ENCODE results near the gene OSER1. TPM values are rescaled to one million over a fixed set of nuclear protein-coding genes. Genes with fewer than 3 reads are reported as not detected.

OSER1 gene
- total RNA-seq, 1 experiment from 2014 or later = 79.7 TPM

GRCh38 chr20:44219170-44219730, 8.7 kb upstream of the OSER1 start:
- no TSS peak for BruUV-seq (replicated peaks)
- Histone ChIP-seq H3K36me3 (ENCODE audit: control insufficient read depth, insufficient read depth, low read length) (no peaks in the 10 kb centered on the region), H3K4me3 (ENCODE audit: low read depth, low read length) (no peak overlapping the region), H3K27me3 (replicated peaks; ENCODE audit: control insufficient read depth, insufficient read depth, low read length) (no peaks in the 10 kb centered on the region), H3K4me1 (peaks cover 57% of the 10 kb centered on the region), H3K9me3 (no peaks in the 10 kb centered on the region)
- DNase-seq = no peak
- TF ChIP-seq CTCF (IDR thresholded peaks at IDR 0.05; ENCODE audit: insufficient read depth in 1 of 2, low read depth in 1 of 2, low read length in 1 of 2, severe bottlenecking in 1 of 2, unreplicated experiment in 1 of 2) = no peak
- intact Hi-C loops (cut with micrococcal nuclease; ENCODE audit: unreplicated experiment) = loop anchor here (5.0 to 10.0 kb wide), 3 partner anchors 303 to 666 kb away; partner anchors contain the start of genes SERINC3 and YWHAB
- peak overlapping the region; percentile 16 for H3K4me3 Mint-ChIP-seq (ENCODE audit: unreplicated experiment)
- H3K36me3 Mint-ChIP-seq (ENCODE audit: insufficient read depth, unreplicated experiment) = peaks cover 7% of the 10 kb centered on the region
- no peaks in the 10 kb centered on the region for H3K9me3 Mint-ChIP-seq (ENCODE audit: unreplicated experiment)
- H3K4me1 Mint-ChIP-seq (ENCODE audit: low read depth, unreplicated experiment) = peaks cover 56% of the 10 kb centered on the region
- ChIA-PET CTCF (interaction anchor here (0.7 to 7.4 kb wide), 21 partner anchors 9 to 391 kb away, joined by 3 to 244 read pairs (median 4); partner anchors contain the start of genes FITM2, HNF4A, OSER1 and TTPAL), POLR2A (interaction anchor here (1.0 to 2.0 kb wide), 2 partner anchors 83 to 256 kb away, joined by 3 to 8 read pairs; partner anchors contain the start of gene TTPAL)
- H3K27ac Mint-ChIP-seq (ENCODE audit: unreplicated experiment) = peak overlapping the region; percentile 58
- H3K27me3 Mint-ChIP-seq (ENCODE audit: insufficient read depth, unreplicated experiment) = no peaks in the 10 kb centered on the region

DNA sequence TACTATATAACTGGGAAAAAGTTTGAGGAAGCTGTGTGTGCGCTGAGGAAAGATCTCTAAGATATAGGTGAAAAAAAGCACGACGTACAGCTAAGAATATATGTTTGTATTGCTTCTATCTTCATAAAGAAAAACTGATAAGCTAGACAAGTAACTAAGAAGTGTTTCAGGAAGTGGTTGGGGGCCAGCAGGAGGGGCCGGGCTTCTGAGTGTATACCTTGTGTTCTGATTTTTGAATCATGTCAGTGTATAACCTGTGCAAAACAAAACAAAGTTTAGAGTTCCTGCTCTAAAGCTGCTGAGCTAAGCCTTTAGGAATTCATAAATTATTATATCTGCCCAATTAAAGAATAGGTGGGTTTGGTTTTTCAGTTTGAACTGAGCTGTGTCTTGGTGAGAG, 7.9 kb upstream of the OSER1 start:
- Mint-ChIP-seq H3K9me3 (ENCODE audit: unreplicated experiment) (no peaks in the 10 kb centered on the region), H3K27me3 (ENCODE audit: insufficient read depth, unreplicated experiment) (no peaks in the 10 kb centered on the region), H3K27ac (ENCODE audit: unreplicated experiment) (no peak overlapping the region), H3K4me3 (ENCODE audit: unreplicated experiment) (no peak overlapping the region), H3K36me3 (ENCODE audit: insufficient read depth, unreplicated experiment) (peaks cover 7% of the 10 kb centered on the region), H3K4me1 (ENCODE audit: low read depth, unreplicated experiment) (peaks cover 54% of the 10 kb centered on the region)
- no peaks in the 10 kb centered on the region for H3K9me3 ChIP-seq
- DNase-seq = no peak
- CTCF ChIA-PET = interaction anchor here (0.7 to 7.4 kb wide), 23 partner anchors 8 to 391 kb away, joined by 3 to 244 read pairs (median 4); partner anchors contain the start of genes FITM2, HNF4A, OSER1 and TTPAL
- POLR2A ChIA-PET = interaction anchor here (0.7 to 2.0 kb wide), 3 partner anchors 84 to 257 kb away, joined by 3 to 8 read pairs (median 3); partner anchors contain the start of genes FITM2 and TTPAL
- H3K4me3 ChIP-seq (ENCODE audit: low read depth, low read length) = no peak overlapping the region
- BruUV-seq (replicated peaks) = no TSS peak
- no peaks in the 10 kb centered on the region for H3K36me3 ChIP-seq (ENCODE audit: control insufficient read depth, insufficient read depth, low read length)
- H3K27me3 ChIP-seq (replicated peaks; ENCODE audit: control insufficient read depth, insufficient read depth, low read length) = no peaks in the 10 kb centered on the region
- TF ChIP-seq CTCF (IDR thresholded peaks at IDR 0.05; ENCODE audit: insufficient read depth in 1 of 2, low read depth in 1 of 2, low read length in 1 of 2, severe bottlenecking in 1 of 2, unreplicated experiment in 1 of 2) = no peak
- intact Hi-C loops (cut with micrococcal nuclease; ENCODE audit: unreplicated experiment) = loop anchor here (5.0 to 10.0 kb wide), 3 partner anchors 304 to 666 kb away; partner anchors contain the start of genes SERINC3 and YWHAB
- H3K4me1 ChIP-seq = peaks cover 52% of the 10 kb centered on the region

DNA sequence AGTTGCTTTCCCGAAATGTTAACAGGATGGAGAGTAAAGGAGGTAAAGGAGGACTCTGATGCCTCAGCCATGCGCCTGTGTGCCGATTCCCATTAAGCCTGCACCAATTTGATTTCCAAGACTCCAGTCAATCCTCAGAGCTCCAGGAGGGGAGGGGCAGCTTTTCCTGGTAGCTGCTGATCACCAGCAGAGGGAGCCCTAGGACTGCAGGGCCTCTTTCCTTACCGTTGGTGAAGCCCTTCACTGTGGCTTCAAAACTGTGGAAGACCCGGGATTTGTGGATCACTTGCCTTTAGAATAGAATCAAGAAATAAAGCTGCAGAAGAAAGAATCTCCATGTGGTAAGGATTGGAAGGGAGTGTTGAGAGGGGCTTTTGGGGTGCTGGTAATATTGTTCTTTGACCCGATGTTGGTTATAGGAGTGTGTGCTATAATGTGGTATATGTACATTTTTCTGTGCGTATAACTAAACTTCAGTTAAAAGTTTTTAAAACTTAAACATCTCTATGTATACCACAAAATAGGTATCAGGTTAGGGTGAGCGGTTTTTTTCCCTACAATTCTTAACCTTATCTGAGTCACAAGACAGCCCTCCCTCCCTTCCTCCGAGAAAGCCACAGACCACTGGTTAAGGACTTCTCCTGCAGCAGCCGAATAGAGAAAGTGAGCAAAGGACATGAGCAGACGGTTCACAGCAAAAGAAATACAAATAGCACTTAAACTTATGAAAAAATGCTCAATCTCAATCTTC, 6.9 kb upstream of the OSER1 start:
- no peak overlapping the region for H3K4me3 Mint-ChIP-seq (ENCODE audit: unreplicated experiment)
- POLR2A ChIA-PET = interaction anchor here (0.6 to 1.8 kb wide), 5 partner anchors 14 to 258 kb away, joined by 3 to 8 read pairs (median 4); partner anchors contain the start of genes FITM2 and TTPAL

More for the DNA sequence above, 6.9 kb upstream of the OSER1 start:
- Mint-ChIP-seq H3K27me3 (ENCODE audit: insufficient read depth, unreplicated experiment) (no peaks in the 10 kb centered on the region), H3K9me3 (ENCODE audit: unreplicated experiment) (no peaks in the 10 kb centered on the region), H3K27ac (ENCODE audit: unreplicated experiment) (peak overlapping the region; percentile 8), H3K36me3 (ENCODE audit: insufficient read depth, unreplicated experiment) (peaks cover 7% of the 10 kb centered on the region), H3K4me1 (ENCODE audit: low read depth, unreplicated experiment) (peaks cover 49% of the 10 kb centered on the region)
- Histone ChIP-seq H3K36me3 (ENCODE audit: control insufficient read depth, insufficient read depth, low read length) (no peaks in the 10 kb centered on the region), H3K4me3 (ENCODE audit: low read depth, low read length) (no peak overlapping the region), H3K27me3 (replicated peaks; ENCODE audit: control insufficient read depth, insufficient read depth, low read length) (no peaks in the 10 kb centered on the region), H3K4me1 (peaks cover 49% of the 10 kb centered on the region), H3K9me3 (no peaks in the 10 kb centered on the region)
- intact Hi-C loops (cut with micrococcal nuclease; ENCODE audit: unreplicated experiment) = loop anchor here (1.0 to 10.0 kb wide), 7 partner anchors 94 to 667 kb away; partner anchors contain the start of genes FITM2, SERINC3 and YWHAB
- no TSS peak for BruUV-seq (replicated peaks)
- DNase-seq = peak; percentile 92 to 95
- TF ChIP-seq CTCF (IDR thresholded peaks at IDR 0.05; ENCODE audit: insufficient read depth in 1 of 2, low read depth in 1 of 2, low read length in 1 of 2, severe bottlenecking in 1 of 2, unreplicated experiment in 1 of 2) = peak; percentile 100
- CTCF ChIA-PET = interaction anchor here (0.6 to 7.4 kb wide), 48 partner anchors 9 to 466 kb away, joined by 3 to 244 read pairs (median 5); partner anchors contain the start of genes FITM2, GDAP1L1, HNF4A and TTPAL

Measured in Caco-2 (cell line).